HEK293 (cell line): ENCODE measurements around the gene RMDN3.

Experiments
- EGR2 ChIP-seq: fragments of 450-650 bp; formaldehyde crosslinking; IDR thresholded peaks from 2 replicates; pipeline ENCODE4 v1.5.1; 2016; ENCODE audit warnings: low read depth, missing biosample characterization, missing genetic modification characterization
- GFI1B ChIP-seq: fragments of 450-650 bp; formaldehyde crosslinking; IDR thresholded peaks from 2 replicates; pipeline ENCODE4 v1.5.1; 2016; ENCODE audit warnings: missing biosample characterization, missing genetic modification characterization
- GLIS1 ChIP-seq: fragments of 450-650 bp; formaldehyde crosslinking; IDR thresholded peaks from 2 replicates; pipeline ENCODE4 v1.5.1; 2016; ENCODE audit warnings: missing biosample characterization, missing genetic modification characterization
- KLF10 ChIP-seq: fragments of 450-650 bp; IDR thresholded peaks from 2 replicates; pipeline ENCODE4 v1.5.1; 2018; ENCODE audit warnings: missing biosample characterization, mild to moderate bottlenecking, missing genetic modification characterization
- PRDM6 ChIP-seq: fragments of 450-650 bp; formaldehyde crosslinking; IDR thresholded peaks from 2 replicates; pipeline ENCODE4 v1.5.1; 2017; ENCODE audit warnings: missing biosample characterization, missing genetic modification characterization
- REST ChIP-seq: fragments of 450-650 bp; formaldehyde crosslinking; IDR thresholded peaks from 2 replicates; pipeline ENCODE4 v1.5.1; 2016; ENCODE audit warnings: missing biosample characterization, missing genetic modification characterization
- SP2 ChIP-seq: fragments of 450-650 bp; formaldehyde crosslinking; IDR thresholded peaks from 2 replicates; pipeline ENCODE4 v1.5.1; 2016; ENCODE audit warnings: missing biosample characterization, missing genetic modification characterization
- ZNF138 ChIP-seq: fragments of 450-650 bp; formaldehyde crosslinking; IDR thresholded peaks from 2 replicates; pipeline ENCODE4 v1.5.1; 2016; ENCODE audit warnings: missing biosample characterization, missing genetic modification characterization, borderline replicate concordance
- ZNF19 ChIP-seq: fragments of 450-650 bp; formaldehyde crosslinking; IDR thresholded peaks from 2 replicates; pipeline ENCODE4; 2016; ENCODE audit warnings: missing biosample characterization, missing genetic modification characterization, low read depth
- ZNF214 ChIP-seq: fragments of 450-650 bp; formaldehyde crosslinking; IDR thresholded peaks from 2 replicates; pipeline ENCODE4 v1.5.1; 2017; ENCODE audit warnings: missing biosample characterization, mild to moderate bottlenecking, missing genetic modification characterization, borderline replicate concordance
- ZNF239 ChIP-seq: fragments of 450-650 bp; formaldehyde crosslinking; IDR thresholded peaks from 2 replicates; pipeline ENCODE4 v1.5.1; 2016; ENCODE audit warnings: missing biosample characterization, missing genetic modification characterization
- ZNF341 ChIP-seq: fragments of 450-650 bp; formaldehyde crosslinking; IDR thresholded peaks from 2 replicates; pipeline ENCODE4; 2016; ENCODE audit warnings: low read depth, missing biosample characterization, missing genetic modification characterization
- ZNF362 ChIP-seq: fragments of 450-650 bp; formaldehyde crosslinking; IDR thresholded peaks from 2 replicates; pipeline ENCODE4 v1.5.1; 2016; ENCODE audit warnings: missing biosample characterization, missing genetic modification characterization
- ZNF398 ChIP-seq: fragments of 450-650 bp; formaldehyde crosslinking; IDR thresholded peaks from 2 replicates; pipeline ENCODE4 v1.5.1; 2017; ENCODE audit warnings: missing biosample characterization, missing genetic modification characterization
- ZNF510 ChIP-seq: fragments of 450-650 bp; formaldehyde crosslinking; IDR thresholded peaks from 2 replicates; pipeline ENCODE4 v1.5.1; 2018; ENCODE audit warnings: mild to moderate bottlenecking, missing genetic modification characterization, missing biosample characterization; ENCODE audit not compliant: insufficient replicate concordance
- ZNF513 ChIP-seq: fragments of 450-650 bp; IDR thresholded peaks from 2 replicates; pipeline ENCODE4 v1.5.1; 2018; ENCODE audit warnings: missing biosample characterization, missing genetic modification characterization
- ZNF544 ChIP-seq: fragments of 450-650 bp; formaldehyde crosslinking; IDR thresholded peaks from 2 replicates; pipeline ENCODE4 v1.5.0; 2017; ENCODE audit warnings: missing biosample characterization, missing genetic modification characterization
- ZNF624 ChIP-seq: fragments of 450-650 bp; formaldehyde crosslinking; IDR thresholded peaks from 2 replicates; pipeline ENCODE4 v1.5.1; 2017; ENCODE audit warnings: missing biosample characterization, missing genetic modification characterization
- ZNF629 ChIP-seq: fragments of 450-650 bp; formaldehyde crosslinking; IDR thresholded peaks from 2 replicates; pipeline ENCODE4 v1.5.1; 2017; ENCODE audit warnings: missing biosample characterization, missing genetic modification characterization
- ZNF660 ChIP-seq: fragments of 450-650 bp; IDR thresholded peaks from 2 replicates; pipeline ENCODE4 v1.5.1; 2018; ENCODE audit warnings: missing biosample characterization, mild to moderate bottlenecking, missing genetic modification characterization
- ZNF692 ChIP-seq: fragments of 450-650 bp; formaldehyde crosslinking; IDR thresholded peaks from 2 replicates; pipeline ENCODE4 v1.5.1; 2016; ENCODE audit warnings: missing biosample characterization, missing genetic modification characterization
- ZNF747 ChIP-seq: fragments of 450-650 bp; formaldehyde crosslinking; IDR thresholded peaks from 2 replicates; pipeline ENCODE4 v1.5.1; 2016; ENCODE audit warnings: missing biosample characterization, missing genetic modification characterization
- ZNF768 ChIP-seq: fragments of 450-650 bp; formaldehyde crosslinking; IDR thresholded peaks from 2 replicates; pipeline ENCODE4 v1.5.1; 2018; ENCODE audit warnings: missing biosample characterization, mild to moderate bottlenecking, missing genetic modification characterization
- ZNF830 ChIP-seq: fragments of 450-650 bp; IDR thresholded peaks from 2 replicates; pipeline ENCODE4 v1.5.0; 2018; ENCODE audit warnings: missing biosample characterization, missing genetic modification characterization, low read depth, mild to moderate bottlenecking, moderate library complexity
- ZNF837 ChIP-seq: fragments of 450-650 bp; formaldehyde crosslinking; IDR thresholded peaks from 2 replicates; pipeline ENCODE4 v1.5.1; 2016; ENCODE audit warnings: missing biosample characterization, missing genetic modification characterization

Gene RMDN3

GRCh38 chr15:40762919-40763800 is 8.1 kb upstream of the RMDN3 start (continued):
- TF ChIP-seq ZNF513 (tag by site-specific recombination) (0 out of 2 replicates have a peak, but pooled peaks have one; percentile 32), ZNF624 (0 out of 2 replicates have a peak, but pooled peaks have one; percentile 33), PRDM6 (tag by site-specific recombination) (0 out of 2 replicates have a peak, but pooled peaks have one; percentile 22), ZNF510 (tag by site-specific recombination) (no peak), ZNF341 (peak; percentile 56), ZNF830 (tag by site-specific recombination) (no peak), ZNF629 (tag by site-specific recombination) (peak; percentile 45), ZNF19 (tag by site-specific recombination) (no peak), KLF10 (peak; percentile 58), ZNF138 (tag by site-specific recombination) (no peak), ZNF239 (tag by site-specific recombination) (no peak), ZNF362 (peak; percentile 62; the same call in 1 of the 2 replicates), ZNF768 (tag by site-specific recombination) (peak; percentile 63; the same call in 1 of the 2 replicates), GLIS1 (tag by site-specific recombination) (peak; percentile 97), ZNF398 (tag by site-specific recombination) (peak; percentile 85), ZNF544 (tag by site-specific recombination) (peak; percentile 74; the same call in 1 of the 2 replicates), ZNF692 (no peak), ZNF660 (tag by site-specific recombination) (peak; percentile 98), GFI1B (tag by site-specific recombination) (no peak), EGR2 (tag by site-specific recombination) (0 out of 2 replicates have a peak, but pooled peaks have one; percentile 3), REST (tag by site-specific recombination) (peak; percentile 37; the same call in 1 of the 2 replicates), ZNF214 (tag by site-specific recombination) (peak; percentile 30; the same call in 1 of the 2 replicates), ZNF747 (tag by site-specific recombination) (no peak), SP2 (peak; percentile 65), ZNF837 (tag by site-specific recombination) (no peak)
